SU-DHL-6 (cell line): ENCODE data around the gene PCYOX1L.

Source experiments
- EZH2phosphoT487 ChIP-seq: fragments of 200-600 bp; sonication (generic), shearing (Covaris generic); conservative IDR thresholded peaks from 2 replicates; pipeline ENCODE4 v1.6.1; 2018; ENCODE audit warnings: mild to moderate bottlenecking, antibody characterized with exemption, low read length, moderate library complexity, mixed read lengths
- TF ChIP-seq, protein P1 (sequence below): fragments of 200-600 bp; sonication (generic); IDR thresholded peaks from one replicate; pipeline ENCODE4 v1.5.1; 2017; ENCODE audit warnings: antibody characterized with exemption, mild to moderate bottlenecking, low read length, moderate library complexity; ENCODE audit not compliant: insufficient read depth, poor library complexity, severe bottlenecking

DNA sequence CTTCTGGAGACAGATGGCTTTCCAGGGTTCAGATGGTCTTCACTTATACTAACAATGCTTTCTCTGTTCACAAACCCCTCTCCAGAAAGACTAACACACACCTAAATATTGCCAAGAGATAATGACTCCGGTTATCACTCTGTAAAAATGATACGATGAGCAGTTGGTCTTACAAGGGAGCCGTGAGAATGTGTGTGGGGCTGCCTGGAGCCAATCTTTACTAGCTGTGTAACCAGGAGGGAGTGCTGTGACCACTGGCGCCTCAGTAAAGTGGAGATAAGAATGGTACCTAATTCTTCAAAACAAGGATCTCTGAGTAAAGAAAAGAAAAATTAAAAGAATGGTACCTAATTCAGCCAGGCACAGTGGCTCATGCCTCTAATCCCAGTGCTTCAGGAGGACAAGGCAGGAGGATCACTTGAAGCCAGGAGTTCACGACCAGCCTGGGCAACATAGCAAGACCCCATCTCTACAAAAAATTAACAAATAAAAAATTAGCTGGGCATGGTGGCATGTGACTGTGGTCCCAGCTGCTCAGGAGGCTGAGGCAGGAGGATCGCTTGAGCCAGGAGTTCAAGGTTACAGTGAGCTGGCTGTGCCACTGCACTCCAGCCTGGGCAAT, 61.2 kb downstream of the PCYOX1L start:
- no peak for TF ChIP-seq EZH2phosphoT487
- TF ChIP-seq, protein P1, sequence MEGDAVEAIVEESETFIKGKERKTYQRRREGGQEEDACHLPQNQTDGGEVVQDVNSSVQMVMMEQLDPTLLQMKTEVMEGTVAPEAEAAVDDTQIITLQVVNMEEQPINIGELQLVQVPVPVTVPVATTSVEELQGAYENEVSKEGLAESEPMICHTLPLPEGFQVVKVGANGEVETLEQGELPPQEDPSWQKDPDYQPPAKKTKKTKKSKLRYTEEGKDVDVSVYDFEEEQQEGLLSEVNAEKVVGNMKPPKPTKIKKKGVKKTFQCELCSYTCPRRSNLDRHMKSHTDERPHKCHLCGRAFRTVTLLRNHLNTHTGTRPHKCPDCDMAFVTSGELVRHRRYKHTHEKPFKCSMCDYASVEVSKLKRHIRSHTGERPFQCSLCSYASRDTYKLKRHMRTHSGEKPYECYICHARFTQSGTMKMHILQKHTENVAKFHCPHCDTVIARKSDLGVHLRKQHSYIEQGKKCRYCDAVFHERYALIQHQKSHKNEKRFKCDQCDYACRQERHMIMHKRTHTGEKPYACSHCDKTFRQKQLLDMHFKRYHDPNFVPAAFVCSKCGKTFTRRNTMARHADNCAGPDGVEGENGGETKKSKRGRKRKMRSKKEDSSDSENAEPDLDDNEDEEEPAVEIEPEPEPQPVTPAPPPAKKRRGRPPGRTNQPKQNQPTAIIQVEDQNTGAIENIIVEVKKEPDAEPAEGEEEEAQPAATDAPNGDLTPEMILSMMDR = no peak
